Effector CD4-positive, alpha-beta T cell (primary cell): ENCODE measurements around the gene RPAP3.
"Not testable (repeated sequence)": the region's sequence is repeated elsewhere in the genome, so short reads cannot be mapped to it uniquely, and the experiment has no call there.

Source experiments
- DNase-seq: peaks from one replicate; pipeline ENCODE4 v3.0.0-alpha.2; 2020

The RPAP3 gene

DNA sequence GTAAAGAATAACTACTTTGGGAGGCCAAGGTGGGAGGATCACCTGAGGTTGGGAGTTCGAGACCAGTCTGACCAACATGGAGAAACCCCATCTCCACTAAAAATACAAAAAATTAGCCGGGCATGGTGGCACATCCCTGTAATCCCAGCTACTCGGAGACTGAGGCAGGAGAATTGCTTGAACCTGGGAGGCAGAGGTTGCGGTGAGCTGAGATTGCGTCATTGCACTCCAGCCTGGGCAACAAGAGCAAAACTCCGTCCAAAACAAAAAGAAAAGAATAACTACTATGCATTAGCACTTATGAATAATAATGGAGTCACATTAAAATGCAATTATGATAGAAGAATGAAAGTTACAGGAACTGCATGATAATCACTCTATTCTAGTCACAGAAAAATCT lies 37.9 kb downstream of the RPAP3 start:
- not testable (repeated sequence) for DNase-seq

DNA sequence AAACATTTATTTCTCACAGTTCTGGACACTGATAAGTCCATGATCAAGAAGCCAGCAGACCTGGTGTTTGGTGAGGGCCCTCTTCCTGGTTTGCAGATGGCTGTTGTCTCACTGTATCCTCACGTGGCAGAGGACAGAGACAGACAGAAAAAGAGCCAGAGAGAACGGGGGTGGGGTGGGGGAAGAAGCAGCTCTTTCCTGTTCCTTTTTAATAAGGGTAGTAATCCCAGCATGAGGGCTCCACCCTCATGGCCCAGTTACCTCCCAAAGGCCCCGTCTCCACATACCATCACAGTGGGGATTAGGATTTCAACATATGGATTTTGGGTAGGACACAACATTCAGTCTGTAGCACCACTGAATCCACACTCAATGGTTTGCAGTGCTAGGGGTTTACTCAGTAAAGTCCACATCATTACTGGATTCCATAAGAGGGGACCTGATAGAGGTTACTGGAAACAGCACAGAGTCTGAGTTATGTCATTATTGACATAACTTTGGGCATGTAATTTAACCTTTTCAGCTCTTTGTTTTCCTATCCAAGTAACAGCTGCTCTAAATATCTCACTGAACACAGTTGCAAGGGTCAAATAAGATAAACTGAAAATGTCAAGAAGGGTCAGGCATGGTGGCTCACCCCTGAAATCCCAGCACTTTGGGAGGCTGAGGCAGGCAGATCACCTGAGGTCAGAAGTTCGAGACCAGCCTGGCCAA lies 53.2 kb downstream of the RPAP3 start:
- DNase-seq = no peak

GRCh38 chr12:47651368-47652254 lies 54.2 kb downstream of the RPAP3 start:
- DNase-seq = peak; percentile 10

DNA sequence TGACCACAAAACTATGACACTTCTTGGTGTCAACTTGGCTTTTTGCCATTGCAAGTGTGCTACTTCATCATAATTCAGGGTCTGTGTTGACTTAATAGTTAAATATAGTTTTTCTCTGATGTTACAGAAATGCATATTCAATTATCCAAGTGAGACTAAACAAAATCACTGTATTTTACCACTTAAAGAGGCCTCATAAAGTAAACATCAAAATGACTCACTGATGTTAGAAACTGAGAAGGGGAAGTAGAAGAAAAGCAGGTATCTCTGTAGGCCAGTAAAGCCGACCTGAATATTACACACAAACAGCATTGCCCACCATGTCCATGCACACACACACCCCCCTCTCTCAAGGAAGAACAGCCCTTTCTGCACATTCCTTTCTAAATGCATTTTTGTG lies 55.4 kb downstream of the RPAP3 start:
- no peak for DNase-seq

DNA sequence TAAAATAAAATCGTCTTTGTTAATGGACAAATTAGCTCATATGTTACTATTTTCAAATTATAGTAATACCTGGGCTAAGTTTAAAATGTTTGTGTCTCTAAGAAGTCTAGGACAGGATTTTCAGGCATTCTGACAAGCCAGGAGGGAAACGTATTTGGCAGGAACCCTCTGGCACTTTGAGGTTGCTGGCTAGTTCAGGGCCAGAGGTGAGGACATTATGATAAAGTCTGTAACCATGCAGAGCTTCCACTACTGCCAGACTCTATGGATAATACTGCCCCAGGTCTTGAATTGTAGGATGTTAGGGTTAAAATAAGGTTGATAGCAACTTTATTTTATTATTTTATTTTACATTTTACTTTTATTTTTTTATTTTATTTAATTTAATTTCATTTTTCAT lies 56.4 kb downstream of the RPAP3 start:
- DNase-seq = no peak

DNA sequence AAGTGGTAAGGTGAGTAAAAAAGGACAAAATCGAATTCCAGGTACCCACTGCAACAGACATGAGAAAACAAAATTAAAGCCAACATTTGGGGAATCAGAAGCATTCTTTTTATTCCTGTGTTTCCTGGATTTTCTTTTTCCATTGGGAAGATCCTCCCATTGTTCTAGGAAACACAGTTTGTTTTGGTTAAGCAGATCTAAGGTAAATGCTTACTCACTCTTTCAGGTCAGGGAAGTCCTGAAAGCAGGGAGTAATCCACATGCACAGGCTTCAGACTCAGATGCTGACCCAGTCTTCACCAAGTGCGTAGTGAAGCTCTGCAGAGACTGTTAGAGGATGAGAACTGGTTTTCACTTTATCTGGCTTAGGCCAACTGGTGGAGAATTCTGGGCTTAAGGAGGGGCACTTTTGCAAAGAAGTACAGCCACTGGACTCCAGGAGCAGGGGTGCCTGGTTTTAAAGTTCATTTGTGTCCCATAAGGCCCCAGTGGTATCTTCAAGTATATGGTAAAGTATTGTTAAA lies 57.7 kb downstream of the RPAP3 start:
- no peak for DNase-seq

DNA sequence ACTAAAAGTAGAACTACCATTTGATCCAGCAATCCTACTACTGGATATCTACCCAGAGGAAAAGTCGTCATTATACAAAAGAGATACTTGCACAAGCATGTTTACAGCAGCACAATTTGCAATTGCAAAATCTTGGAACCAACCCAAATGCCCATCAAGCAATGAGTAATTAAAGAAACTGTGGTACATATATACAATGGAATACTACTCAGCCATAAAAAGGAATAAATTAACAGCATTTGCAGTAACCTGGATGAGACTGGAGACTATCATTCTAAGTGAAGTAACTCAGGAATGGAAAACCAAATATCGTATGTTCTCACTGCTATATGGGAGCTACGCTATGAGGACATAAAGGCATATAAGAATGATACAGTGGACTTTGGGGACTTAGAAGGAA lies 63.5 kb downstream of the RPAP3 start:
- DNase-seq = not testable (repeated sequence)

- DNase-seq = peak; percentile 10
These were observed 68.7 kb downstream of the RPAP3 start for GRCh38 chr12:47636908-47637780.

- DNase-seq = not testable (repeated sequence)
These were observed 70.1 kb downstream of the RPAP3 start for GRCh38 chr12:47635770-47636169.

- DNase-seq = no peak
These were observed 71.7 kb downstream of the RPAP3 start for GRCh38 chr12:47634127-47634526.

DNA sequence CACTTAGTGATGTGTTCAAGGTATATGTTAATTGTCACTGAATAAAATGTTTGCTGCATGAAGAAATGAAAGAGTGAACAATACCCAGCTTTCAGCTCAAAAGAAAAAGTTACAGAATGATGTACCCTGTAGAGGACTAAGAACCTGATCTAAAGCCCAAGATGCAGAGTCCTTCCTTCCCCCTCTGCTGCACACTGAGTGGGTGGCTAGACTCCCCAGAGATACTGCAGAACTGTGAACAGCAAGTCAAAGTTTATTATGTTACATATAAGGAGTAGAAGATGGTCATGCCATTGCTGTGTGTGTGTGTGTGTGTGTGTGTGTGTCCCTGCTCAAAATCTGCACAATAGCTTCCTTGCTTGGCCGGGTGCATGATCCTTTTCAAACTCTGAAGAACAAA lies 83.9 kb downstream of the RPAP3 start:
- no peak for DNase-seq

- DNase-seq = no peak
These were observed 88.4 kb downstream of the RPAP3 start for GRCh38 chr12:47617476-47617875.

DNA sequence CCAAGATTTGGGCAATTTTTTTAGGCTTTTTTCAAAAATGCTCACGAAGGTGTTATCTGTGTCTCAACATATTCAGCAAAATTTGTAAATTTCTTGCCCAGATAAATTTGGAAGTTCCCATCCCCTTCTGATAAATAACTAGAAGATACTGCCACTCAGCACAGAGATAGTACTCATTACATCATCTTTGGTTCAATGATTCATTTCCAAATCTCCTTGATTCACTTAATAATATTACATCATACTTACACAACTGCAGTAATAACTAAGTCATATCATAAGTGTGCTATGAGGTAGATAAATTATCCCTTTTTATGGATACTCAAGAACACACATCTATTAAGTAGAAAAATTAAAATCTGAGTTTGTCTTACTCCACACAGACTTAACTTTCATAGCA lies 89.4 kb downstream of the RPAP3 start:
- no peak for DNase-seq

DNA sequence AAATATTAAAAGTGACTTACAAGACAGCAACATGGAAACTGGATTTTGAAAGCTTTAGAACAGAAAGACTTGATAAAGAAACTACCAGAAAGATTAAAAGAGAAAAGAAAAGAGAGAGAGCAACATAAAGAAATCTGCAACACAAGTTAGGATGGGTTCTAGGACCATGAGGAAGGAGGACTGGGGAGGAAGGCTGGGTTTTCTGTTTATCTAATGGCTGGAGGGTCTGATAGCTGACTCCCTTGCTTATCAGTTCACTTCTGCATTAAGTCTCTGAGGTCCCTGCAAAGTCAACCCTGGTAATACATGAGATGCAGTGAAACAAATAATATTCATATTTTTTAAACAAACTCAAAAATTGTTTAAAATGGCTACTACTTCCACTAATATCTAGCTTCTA lies 90.1 kb downstream of the RPAP3 start:
- no peak for DNase-seq

DNA sequence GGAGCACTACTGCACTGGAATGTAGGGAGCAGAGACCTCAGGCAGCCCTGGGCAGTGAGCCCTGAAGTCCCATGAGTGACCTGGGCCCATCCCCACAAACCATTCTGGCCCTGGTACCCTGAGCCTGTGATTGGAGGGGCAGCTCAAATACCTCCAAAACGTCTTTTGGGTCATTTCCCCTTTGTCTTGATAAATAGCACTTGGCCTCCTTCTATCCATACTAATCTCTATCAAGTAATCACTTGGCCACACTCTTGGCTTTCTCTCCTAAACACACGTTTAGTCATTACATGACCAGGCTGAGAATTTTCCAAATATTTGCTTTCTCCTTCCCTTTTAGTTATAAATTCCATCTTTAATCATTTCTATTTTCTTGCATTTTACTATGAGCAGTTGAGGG lies 91.3 kb downstream of the RPAP3 start:
- no peak for DNase-seq

DNA sequence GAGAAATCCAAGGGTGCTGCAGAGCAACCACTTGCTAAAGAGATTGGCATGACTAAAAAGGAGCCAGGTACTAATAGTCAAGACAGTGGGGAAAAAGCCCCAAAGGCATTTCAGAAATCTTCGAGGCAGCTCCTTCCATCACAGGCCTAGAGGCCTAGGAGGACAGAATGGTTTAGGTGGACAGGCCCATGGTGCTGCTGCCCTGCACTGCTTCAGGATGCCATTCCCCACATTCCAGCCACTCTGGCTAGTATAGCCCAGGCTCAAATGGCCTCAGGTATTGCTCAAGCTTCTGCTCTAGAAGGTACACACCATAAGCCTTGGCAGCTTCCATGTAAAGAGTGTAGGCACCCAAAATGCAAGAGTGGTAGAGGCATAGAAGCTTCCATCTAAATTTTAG lies 92.9 kb downstream of the RPAP3 start:
- DNase-seq = no peak

DNA sequence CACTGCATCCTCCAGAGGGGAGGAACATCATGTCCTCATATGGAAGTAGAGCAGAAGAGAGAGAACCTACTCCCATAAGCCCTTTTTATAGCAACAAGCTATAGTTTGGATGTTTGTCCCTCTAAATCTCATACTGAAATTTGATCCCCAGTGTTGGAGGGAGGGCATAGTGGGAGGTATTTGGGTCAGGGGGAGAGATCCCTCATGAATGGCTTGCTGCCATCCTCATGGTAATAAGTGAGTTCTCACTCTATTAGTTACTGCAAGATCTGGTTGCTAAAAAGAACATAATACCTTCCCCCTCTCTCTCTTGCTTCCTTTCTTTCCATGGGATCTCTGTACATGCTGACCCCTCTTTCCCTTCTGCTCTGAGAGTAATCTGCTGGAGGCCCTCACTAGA lies 93.9 kb downstream of the RPAP3 start:
- DNase-seq = no peak
